Heart left ventricle (tissue), 13 donors: ENCODE results near the gene SUFU.

Experiments used
- CTCF ChIP-seq, 12 donors: fragments of 200-600 bp; sonication (generic) in 4 of 12; IDR thresholded peaks; one replicate each; pipeline versions ENCODE4 v1.5.0 to v1.8.0; 2018 to 2022; ENCODE audit warnings: antibody characterized with exemption in 12 of 12, mild to moderate bottlenecking in 5 of 12
- POLR2A ChIP-seq, 2 donors: fragments of 450-650 bp; IDR thresholded peaks; one replicate each; pipeline ENCODE4 v1.6.1; 2017; ENCODE audit warnings: antibody characterized with exemption in 2 of 2, mild to moderate bottlenecking in 2 of 2, moderate library complexity in 2 of 2
- donor health status: ischemic (EF 13 %, LVEDD 7.1; RV severe dilation, severe dysfunction).
- donor health status: DM: no; HTN: yes; CAD: no.
- donor health status: DM: no; HTN: no; CAD: no.
- donor health status: ischemic (EF 25% LVEDD 6.9; RV normal size, moderate dysfunction).
- donor health status: ischemic (EF 25% LVEDD 5.7; RV mildly dilated, moderate dysfunction).
- donor health status: ischemic (EF 35%, LVEDD 5.7; RV mildly dilated, moderate dysfunction).
- donor health status: nonischemic (EF 11% LVEDD 7.7; RV severe dilation, severe dysfunction).
- donor health status: DM: yes; HTN: yes; CAD: no.
- donor health status: PGD.
- donor health status: ischemic (EF 29% LVEDD 5.4; RV normal size, mild dysfunction).
- donor health status: nonischemic (EF 23%, LVEDD 6.1; RV moderate dilation, normal function).

- TF ChIP-seq CTCF (IDR thresholded peaks at IDR 0.05) (no peak), POLR2A (IDR thresholded peaks at IDR 0.05) (no peak)
Observed at GRCh38 chr10:102616066-102616770, 112.4 kb downstream of the SUFU start.
